HepG2 (cell line): ENCODE results near the gene RGS19. TPM values are rescaled to one million over a fixed set of nuclear protein-coding genes. Genes with fewer than 3 reads are reported as not detected.

Source experiments
- ARID3A ChIP-seq: IDR thresholded peaks from 2 replicates; pipeline ENCODE4 v1.6.1; 2012; ENCODE audit warnings: low read depth, low read length, improper control_type of control experiment
- CEBPG ChIP-seq: IDR thresholded peaks from 2 replicates; pipeline ENCODE4 v1.6.1; 2016
- CSRNP2 ChIP-seq: sonication (generic); formaldehyde crosslinking; conservative IDR thresholded peaks from 2 replicates; pipeline ENCODE4 v1.8.0; 2022; ENCODE audit warnings: low read depth, missing genetic modification reagents
- DMAP1 ChIP-seq: IDR thresholded peaks from 2 replicates; pipeline ENCODE4 v1.6.1; 2016
- GATAD1 ChIP-seq: IDR thresholded peaks from 2 replicates; pipeline ENCODE4 v1.6.1; 2016; ENCODE audit warnings: missing genetic modification reagents, missing compliant biosample characterization
- KDM4B ChIP-seq: sonication (generic); formaldehyde crosslinking; IDR thresholded peaks from 2 replicates; pipeline ENCODE4 v1.4.0; 2020; ENCODE audit warnings: missing genetic modification reagents
- KLF9 ChIP-seq: IDR thresholded peaks from 2 replicates; pipeline ENCODE4 v1.6.1; 2016; ENCODE audit warnings: low read depth
- MLLT10 ChIP-seq: sonication (generic); formaldehyde crosslinking; IDR thresholded peaks from 2 replicates; pipeline ENCODE4 v1.4.0; 2020; ENCODE audit warnings: missing genetic modification reagents
- MLX ChIP-seq: IDR thresholded peaks from 2 replicates; pipeline ENCODE4 v1.6.1; 2016
- MNT ChIP-seq: fragments of 450-650 bp; IDR thresholded peaks from 2 replicates; pipeline ENCODE4 v1.6.1; 2016
- NFKBIZ ChIP-seq: IDR thresholded peaks from 2 replicates; pipeline ENCODE4 v1.6.1; 2018; ENCODE audit warnings: missing genetic modification reagents, missing compliant biosample characterization
- NFYC ChIP-seq: IDR thresholded peaks from 2 replicates; pipeline ENCODE4 v1.6.1; 2016; ENCODE audit warnings: missing genetic modification reagents, missing compliant biosample characterization
- NR2F2 ChIP-seq: IDR thresholded peaks from 2 replicates; pipeline ENCODE4 v1.6.1; 2012; ENCODE audit warnings: low read depth, inconsistent platforms, borderline replicate concordance
- SATB2 ChIP-seq: sonication (generic); formaldehyde crosslinking; IDR thresholded peaks from 2 replicates; pipeline ENCODE4 v1.5.0; 2020; ENCODE audit warnings: missing genetic modification reagents
- ZC3H4 ChIP-seq: sonication (generic); formaldehyde crosslinking; IDR thresholded peaks from 2 replicates; pipeline ENCODE4 v1.4.0; 2020; ENCODE audit warnings: missing genetic modification reagents, borderline replicate concordance
- ZFP37 ChIP-seq: sonication (generic); formaldehyde crosslinking; IDR thresholded peaks from 2 replicates; pipeline ENCODE4 v1.4.0; 2020; ENCODE audit warnings: missing genetic modification reagents, borderline replicate concordance
- ZNF138 ChIP-seq: sonication (generic); formaldehyde crosslinking; IDR thresholded peaks from 2 replicates; pipeline ENCODE4 v1.5.0; 2020; ENCODE audit warnings: mild to moderate bottlenecking, low read depth, missing genetic modification reagents
- ZNF326 ChIP-seq: sonication (generic); formaldehyde crosslinking; IDR thresholded peaks from 2 replicates; pipeline ENCODE4 v1.4.0; 2020; ENCODE audit warnings: missing genetic modification reagents, borderline replicate concordance
- ZNF543 ChIP-seq: sonication (generic); formaldehyde crosslinking; IDR thresholded peaks from 2 replicates; pipeline ENCODE4 v1.4.0; 2020; ENCODE audit warnings: mild to moderate bottlenecking, missing genetic modification reagents
- ZNF552 ChIP-seq: sonication (generic); formaldehyde crosslinking; IDR thresholded peaks from 2 replicates; pipeline ENCODE4 v1.9.0; 2022; ENCODE audit warnings: missing genetic modification reagents, mild to moderate bottlenecking, borderline replicate concordance
- ZNF781 ChIP-seq: sonication (generic); formaldehyde crosslinking; IDR thresholded peaks from 2 replicates; pipeline ENCODE4 v1.5.1; 2020; ENCODE audit warnings: borderline replicate concordance, mild to moderate bottlenecking, missing genetic modification reagents; ENCODE audit errors: not compliant biosample characterization
- polyA plus RNA-seq, 8 experiments: library from polyadenylated mRNA; depleted of rRNA in 3 of 8; stranded (reverse) in 7 of 8; unstranded in 1 of 8; fragments of >200 nt; fragmentation: Illumina TruSeq in 4 of 8; extraction: Trizol in 4 of 8; gene quantifications; 2 replicates each; pipeline versions ENCODE4 v1.2.1 to v1.2.3, GENCODE V29; 2011 to 2016; ENCODE audit warnings: low read depth in 4 of 8, missing spikeins in 1 of 8, mixed read lengths in 1 of 8; ENCODE audit not compliant: insufficient read depth in 1 of 8
- total RNA-seq, 5 experiments: library from RNA; depleted of rRNA; stranded (reverse); fragments of >200 nt; fragmentation: Illumina TruSeq; extraction: Trizol; gene quantifications; 2 replicates each; pipeline ENCODE4 v1.2.3, GENCODE V29; 2016; ENCODE audit warnings: low read depth in 1 of 5

The RGS19 gene
- total and polyA plus RNA-seq, 2 of the 13 experiments (the other 11 are each of a cell fraction or from before 2014, with no cell fraction given) = 10.7 to 11.9 TPM

GRCh38 chr20:64041040-64041780 is 38.1 kb downstream of the RGS19 start (continued):
- TF ChIP-seq CSRNP2 (no peak), ZNF552 (no peak), GATAD1 (peak; percentile 42; the same call in 1 of the 2 replicates), NR2F2 (peak; percentile 10; the same call in 1 of the 2 replicates), SATB2 (no peak), NFKBIZ (CRISPR knock-in tag) (peak; percentile 80; the same call in 1 of the 2 replicates), ZNF543 (CRISPR knock-in tag) (0 out of 2 replicates have a peak, but pooled peaks have one; percentile 74), ARID3A (no peak), CEBPG (CRISPR knock-in tag) (peak; percentile 97), ZC3H4 (CRISPR knock-in tag) (peak; percentile 90), ZFP37 (CRISPR knock-in tag) (peak; percentile 85; the same call in 1 of the 2 replicates), NFYC (CRISPR knock-in tag) (peak; percentile 44), MLLT10 (CRISPR knock-in tag) (no peak), MNT (0 out of 2 replicates have a peak, but pooled peaks have one; percentile 15), ZNF326 (peak; percentile 55; the same call in 1 of the 2 replicates), MLX (CRISPR knock-in tag) (0 out of 2 replicates have a peak, but pooled peaks have one; percentile 14), KLF9 (CRISPR knock-in tag) (no peak), ZNF138 (0 out of 2 replicates have a peak, but pooled peaks have one; percentile 16), DMAP1 (CRISPR knock-in tag) (peak; percentile 84), KDM4B (peak; percentile 68; the same call in 1 of the 2 replicates), ZNF781 (peak; percentile 10)
